Measurements from ENCODE around the gene COMMD9. TPM values are rescaled to one million over a fixed set of nuclear protein-coding genes. Genes with fewer than 3 reads are reported as not detected.

The COMMD9 gene
- total and polyA plus RNA-seq, 2 donors (not counting 1 experiment from before 2014, with no cell fraction given), result 41.3 to 47.4 TPM

GRCh38 chr11:36230779-36231699 is 58.2 kb downstream of the COMMD9 start:
- H3K9ac ChIP-seq (ENCODE audit: low read length), result no peak overlapping the region
- Mint-ChIP-seq H3K27me3 (peaks cover 7% of the 10 kb centered on the region), H3K4me3 (no peak overlapping the region), H3K27ac (no peak overlapping the region), H3K9me3 (ENCODE audit: insufficient read depth) (no peaks in the 10 kb centered on the region), H3K4me1 (no peaks in the 10 kb centered on the region)
- POLR2A ChIA-PET, result no interaction called here
- no peak overlapping the region for H3K4me2 ChIP-seq (replicated peaks; ENCODE audit: low read depth, low read length, poor library complexity, severe bottlenecking)
- no peaks in the 10 kb centered on the region for H4K20me1 ChIP-seq (ENCODE audit: control insufficient read depth, insufficient read depth, low read length, poor library complexity, severe bottlenecking)
- no peaks in the 10 kb centered on the region for H3K9me3 ChIP-seq (ENCODE audit: control extremely low read depth in 1 of 3, control insufficient read depth in 2 of 3, insufficient read depth in 1 of 3, low read length in 2 of 3)
- TF ChIP-seq EZH2 (IDR thresholded peaks at IDR 0.05; ENCODE audit: borderline replicate concordance, insufficient read depth, low read depth, low read length, poor library complexity, severe bottlenecking) (no peak), CTCF (IDR thresholded peaks at IDR 0.05) (no peak)
- no peak overlapping the region for H2AFZ ChIP-seq (ENCODE audit: insufficient read depth, low read depth, low read length, poor library complexity, severe bottlenecking)
- DNase-seq, result no peak
- CTCF ChIA-PET, result no interaction called here
- H3K27me3 ChIP-seq (replicated peaks in 1 of 4; ENCODE audit: control extremely low read depth in 1 of 4, control insufficient read depth in 3 of 4, insufficient read depth in 4 of 4, low read length in 3 of 4), result peaks cover 0 to 2% (median 0%) of the 10 kb centered on the region in 4 experiments
- no peak overlapping the region for H3K4me3 ChIP-seq (ENCODE audit: control extremely low read depth in 1 of 5, extremely low read depth in 1 of 5, insufficient read depth in 1 of 5, low read depth in 2 of 5, low read length in 4 of 5)
- no peaks in the 10 kb centered on the region for H3K4me1 ChIP-seq (ENCODE audit: control insufficient read depth in 2 of 2, insufficient read depth in 2 of 2, low read length in 2 of 2)
- intact Hi-C loops (cut with micrococcal nuclease), result no loop called here
- 62% methylated on average over 5 of the region's 11 CpGs for WGBS (ENCODE audit: insufficient coverage)
- ATAC-seq (ENCODE audit: low read depth), result no peak
- no peaks in the 10 kb centered on the region for H3K79me2 ChIP-seq (ENCODE audit: control insufficient read depth, insufficient read depth, low read length)
- H3K36me3 ChIP-seq (replicated peaks in 1 of 2; ENCODE audit: control extremely low read depth in 1 of 2, control insufficient read depth in 1 of 2, extremely low read depth in 1 of 2, insufficient read depth in 2 of 2, low read length in 1 of 2), result no peaks in the 10 kb centered on the region
- no peak overlapping the region for H3K27ac ChIP-seq (ENCODE audit: low read length in 2 of 2)

GRCh38 chr11:36229091-36229705 is 60.0 kb downstream of the COMMD9 start:
- H3K27ac Mint-ChIP-seq, result no peak overlapping the region
- no peak overlapping the region for H3K4me3 Mint-ChIP-seq
- no peaks in the 10 kb centered on the region for H3K36me3 ChIP-seq (replicated peaks in 1 of 2; ENCODE audit: control extremely low read depth in 1 of 2, control insufficient read depth in 1 of 2, extremely low read depth in 1 of 2, insufficient read depth in 2 of 2, low read length in 1 of 2)
- POLR2A ChIA-PET, result no interaction called here
- no peaks in the 10 kb centered on the region for H3K9me3 Mint-ChIP-seq (ENCODE audit: insufficient read depth)
- TF ChIP-seq CTCF (IDR thresholded peaks at IDR 0.05) (no peak), EZH2 (IDR thresholded peaks at IDR 0.05; ENCODE audit: borderline replicate concordance, insufficient read depth, low read depth, low read length, poor library complexity, severe bottlenecking) (no peak)
- no peak for ATAC-seq (ENCODE audit: low read depth)
- H4K20me1 ChIP-seq (ENCODE audit: control insufficient read depth, insufficient read depth, low read length, poor library complexity, severe bottlenecking), result no peaks in the 10 kb centered on the region
- no peaks in the 10 kb centered on the region for H3K79me2 ChIP-seq (ENCODE audit: control insufficient read depth, insufficient read depth, low read length)
- 89% methylated on average over 9 of the region's 12 CpGs for WGBS (ENCODE audit: insufficient coverage)
- no peaks in the 10 kb centered on the region for H3K4me1 Mint-ChIP-seq
- intact Hi-C loops (cut with micrococcal nuclease), result no loop called here
- H2AFZ ChIP-seq (ENCODE audit: insufficient read depth, low read depth, low read length, poor library complexity, severe bottlenecking), result no peak overlapping the region
- H3K4me1 ChIP-seq (ENCODE audit: control insufficient read depth in 2 of 2, insufficient read depth in 2 of 2, low read length in 2 of 2), result no peaks in the 10 kb centered on the region
- H3K9ac ChIP-seq (ENCODE audit: low read length), result no peak overlapping the region
- CTCF ChIA-PET, result no interaction called here
- H3K9me3 ChIP-seq (ENCODE audit: control extremely low read depth in 1 of 3, control insufficient read depth in 2 of 3, insufficient read depth in 1 of 3, low read length in 2 of 3), result no peaks in the 10 kb centered on the region
- no peak overlapping the region for H3K4me3 ChIP-seq (ENCODE audit: control extremely low read depth in 1 of 5, extremely low read depth in 1 of 5, insufficient read depth in 1 of 5, low read depth in 2 of 5, low read length in 4 of 5)
- H3K4me2 ChIP-seq (replicated peaks; ENCODE audit: low read depth, low read length, poor library complexity, severe bottlenecking), result no peak overlapping the region
- H3K27me3 ChIP-seq (replicated peaks in 1 of 4; ENCODE audit: control extremely low read depth in 1 of 4, control insufficient read depth in 3 of 4, insufficient read depth in 4 of 4, low read length in 3 of 4), result peaks cover 0 to 4% (median 0%) of the 10 kb centered on the region in 4 experiments
- H3K27ac ChIP-seq (ENCODE audit: low read length in 2 of 2), result no peak overlapping the region
- DNase-seq, result no peak
- peaks cover 7% of the 10 kb centered on the region for H3K27me3 Mint-ChIP-seq
